NB4 (cell line): ENCODE results near the gene BOC.

Source experiments
- MAX ChIP-seq: IDR thresholded peaks from 2 replicates; pipeline ENCODE4 v1.6.1; 2011; ENCODE audit warnings: low read depth, low read length
- MYC ChIP-seq: IDR thresholded peaks from 2 replicates; pipeline ENCODE4 v1.6.1; 2011; ENCODE audit warnings: low read depth, low read length
- POLR2A ChIP-seq: IDR thresholded peaks from 2 replicates; pipeline ENCODE4 v1.6.1; 2011; ENCODE audit warnings: mild to moderate bottlenecking; ENCODE audit not compliant: insufficient read length; ENCODE audit errors: extremely low read depth
- TF ChIP-seq, protein P1 (sequence below): IDR thresholded peaks from one replicate; pipeline ENCODE4 v1.5.1; 2012; ENCODE audit warnings: low read depth, low read length

DNA sequence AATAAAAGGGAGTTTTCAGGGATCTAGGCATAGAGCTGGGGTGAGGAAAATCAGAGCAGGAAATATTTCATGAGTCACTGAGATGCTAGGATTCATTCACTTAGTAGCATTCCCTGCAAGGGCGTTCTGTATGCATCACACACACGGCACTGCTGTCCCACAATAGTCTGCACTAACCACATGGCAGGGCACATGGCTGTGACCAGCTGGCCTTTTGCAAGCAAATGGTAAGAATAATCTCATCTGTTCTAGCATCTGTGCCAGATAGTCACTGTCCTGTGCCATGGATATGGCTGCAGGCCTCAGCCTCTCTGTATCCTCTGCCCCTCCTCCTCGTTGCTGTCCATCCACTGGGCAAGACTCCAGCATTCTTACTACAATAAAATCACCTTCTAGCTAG, 37.8 kb downstream of the BOC start:
- TF ChIP-seq, protein P1, sequence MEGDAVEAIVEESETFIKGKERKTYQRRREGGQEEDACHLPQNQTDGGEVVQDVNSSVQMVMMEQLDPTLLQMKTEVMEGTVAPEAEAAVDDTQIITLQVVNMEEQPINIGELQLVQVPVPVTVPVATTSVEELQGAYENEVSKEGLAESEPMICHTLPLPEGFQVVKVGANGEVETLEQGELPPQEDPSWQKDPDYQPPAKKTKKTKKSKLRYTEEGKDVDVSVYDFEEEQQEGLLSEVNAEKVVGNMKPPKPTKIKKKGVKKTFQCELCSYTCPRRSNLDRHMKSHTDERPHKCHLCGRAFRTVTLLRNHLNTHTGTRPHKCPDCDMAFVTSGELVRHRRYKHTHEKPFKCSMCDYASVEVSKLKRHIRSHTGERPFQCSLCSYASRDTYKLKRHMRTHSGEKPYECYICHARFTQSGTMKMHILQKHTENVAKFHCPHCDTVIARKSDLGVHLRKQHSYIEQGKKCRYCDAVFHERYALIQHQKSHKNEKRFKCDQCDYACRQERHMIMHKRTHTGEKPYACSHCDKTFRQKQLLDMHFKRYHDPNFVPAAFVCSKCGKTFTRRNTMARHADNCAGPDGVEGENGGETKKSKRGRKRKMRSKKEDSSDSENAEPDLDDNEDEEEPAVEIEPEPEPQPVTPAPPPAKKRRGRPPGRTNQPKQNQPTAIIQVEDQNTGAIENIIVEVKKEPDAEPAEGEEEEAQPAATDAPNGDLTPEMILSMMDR, result no peak
- TF ChIP-seq POLR2A (no peak), MAX (no peak), MYC (no peak)
